NCI-H510A (cell line): Measurements from ENCODE around the gene PIM1.

ENCODE experiments used
- DNase-seq: peaks from one replicate; lab custom pipeline; 2025; lab: John Stamatoyannopoulos, UW

The PIM1 gene

DNA sequence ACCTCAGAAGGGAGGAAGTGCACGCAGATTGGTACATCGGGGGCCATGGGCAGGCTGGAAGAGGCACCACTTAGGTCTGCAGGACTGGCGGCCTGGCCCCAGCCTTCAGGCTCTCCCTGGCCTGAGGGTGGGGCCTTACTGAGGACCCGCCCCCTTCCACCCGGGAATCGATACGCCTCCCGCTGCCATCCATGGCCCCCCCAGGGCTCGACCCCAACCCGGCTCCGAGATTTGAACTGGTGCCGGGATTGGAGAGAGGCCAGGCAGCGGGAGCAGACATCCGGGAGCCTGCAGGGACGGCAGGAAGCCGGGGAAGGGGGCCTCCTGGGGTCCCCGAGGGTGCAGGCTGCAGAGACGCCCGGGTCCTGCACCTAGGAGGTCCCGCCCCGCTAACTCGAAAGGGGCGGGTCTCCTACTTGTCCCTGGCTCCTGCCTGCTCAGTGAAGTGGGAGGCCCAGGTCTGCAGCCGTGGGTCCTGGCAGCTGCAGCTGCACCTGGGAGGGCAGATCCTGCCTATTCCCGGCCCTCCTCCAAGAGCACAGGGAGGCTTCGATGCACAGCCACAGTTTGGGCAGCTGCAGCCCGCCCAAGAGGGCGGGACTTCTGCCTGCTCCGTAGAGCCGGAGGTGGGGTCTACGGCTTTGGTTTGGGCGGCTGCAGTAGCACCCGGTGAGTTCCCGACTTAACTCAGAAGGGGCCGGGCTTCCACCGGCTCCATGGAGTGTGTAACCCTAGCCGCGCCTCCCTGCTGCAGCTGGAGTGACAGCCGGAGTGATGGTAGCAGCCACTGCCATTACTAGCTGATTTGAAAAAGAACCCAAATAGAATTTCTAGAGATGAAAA is 52.4 kb downstream of the PIM1 start:
- DNase-seq: peak; percentile 99

DNA sequence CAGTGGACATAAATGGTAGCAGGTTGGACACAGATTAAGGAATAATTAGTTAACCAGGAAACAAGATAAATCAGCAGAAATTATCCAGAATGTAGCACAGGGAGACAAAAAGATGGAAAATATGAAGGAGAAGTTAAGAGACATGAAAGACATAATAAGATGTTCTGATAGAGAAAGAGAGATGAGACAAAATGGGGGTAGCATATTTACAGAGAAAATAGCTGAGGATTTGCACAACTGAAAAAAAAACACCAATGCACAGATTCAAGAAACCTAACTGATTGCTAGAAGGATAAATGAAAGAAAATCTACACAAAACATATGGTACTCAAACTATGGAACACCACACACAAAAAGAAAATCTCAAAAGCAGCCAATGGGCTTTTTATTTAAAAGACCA is 53.0 kb downstream of the PIM1 start:
- DNase-seq: no peak
